Mesothelial cell of epicardium (in vitro differentiated cells): ENCODE results near the gene TFDP3. TPM values are rescaled to one million over a fixed set of nuclear protein-coding genes. Genes with fewer than 3 reads are reported as not detected.

Source experiments
- DNase-seq, 2 experiments: peaks; one replicate each; pipeline ENCODE4 v3.0.0; 2021; ENCODE audit warnings: low spot score in 2 of 2; ENCODE audit not compliant: unreplicated experiment in 2 of 2
- H3K27ac Mint-ChIP-seq: 2 replicates; pipeline ENCODE4 v1.8.0; 2021; ENCODE audit warnings: mixed read lengths
- H3K27me3 Mint-ChIP-seq: 2 replicates; pipeline ENCODE4 v1.8.0; 2021; ENCODE audit warnings: low read depth, mixed read lengths
- H3K36me3 Mint-ChIP-seq: 2 replicates; pipeline ENCODE4 v1.8.0; 2021; ENCODE audit warnings: mixed read lengths
- H3K4me1 Mint-ChIP-seq: 2 replicates; pipeline ENCODE4 v1.8.0; 2021; ENCODE audit warnings: mixed read lengths
- H3K4me3 Mint-ChIP-seq: 2 replicates; pipeline ENCODE4 v1.8.0; 2021; ENCODE audit warnings: mild to moderate bottlenecking, moderate library complexity, mixed read lengths
- H3K9me3 Mint-ChIP-seq: 2 replicates; pipeline ENCODE4 v1.8.0; 2021; ENCODE audit warnings: mixed read lengths
- total RNA-seq: library from RNA; stranded (reverse); gene quantifications from 3 replicates; pipeline ENCODE4 v1.2.1, GENCODE V29; 2021
- TF ChIP-seq, protein P1 (sequence below): fragments of 200-600 bp; sonication (generic); IDR thresholded peaks from one replicate; pipeline ENCODE4 v1.5.0; 2021; ENCODE audit warnings: antibody characterized with exemption; ENCODE audit not compliant: unreplicated experiment

Gene TFDP3
- total RNA-seq, 1 donor from 2014 or later, result not detected

DNA sequence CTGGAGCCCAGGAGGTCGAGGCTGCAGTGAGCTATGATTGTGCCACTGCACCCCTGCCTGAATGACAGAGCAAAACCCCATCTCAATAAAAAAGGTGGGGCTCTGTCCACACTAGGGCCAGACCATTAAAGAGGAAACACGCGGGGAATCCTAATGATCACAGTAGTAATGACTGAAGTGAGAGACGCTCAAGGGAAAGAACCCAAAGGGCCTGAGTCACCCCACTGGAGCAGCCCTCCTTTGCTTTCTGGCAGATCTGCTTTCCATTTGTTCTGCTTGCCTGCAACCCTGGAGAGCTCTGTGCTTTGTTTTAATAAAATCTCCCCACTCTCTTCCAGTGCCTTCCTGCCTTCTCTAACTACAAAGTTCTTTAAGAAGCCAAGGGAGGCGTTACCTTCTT lies 5.0 kb downstream of the TFDP3 start:
- Mint-ChIP-seq H3K9me3 (no peaks in the 10 kb centered on the region), H3K4me1 (peaks cover 13% of the 10 kb centered on the region), H3K36me3 (no peaks in the 10 kb centered on the region), H3K4me3 (no peak overlapping the region), H3K27ac (no peak overlapping the region), H3K27me3 (no peaks in the 10 kb centered on the region)
- TF ChIP-seq, protein P1, sequence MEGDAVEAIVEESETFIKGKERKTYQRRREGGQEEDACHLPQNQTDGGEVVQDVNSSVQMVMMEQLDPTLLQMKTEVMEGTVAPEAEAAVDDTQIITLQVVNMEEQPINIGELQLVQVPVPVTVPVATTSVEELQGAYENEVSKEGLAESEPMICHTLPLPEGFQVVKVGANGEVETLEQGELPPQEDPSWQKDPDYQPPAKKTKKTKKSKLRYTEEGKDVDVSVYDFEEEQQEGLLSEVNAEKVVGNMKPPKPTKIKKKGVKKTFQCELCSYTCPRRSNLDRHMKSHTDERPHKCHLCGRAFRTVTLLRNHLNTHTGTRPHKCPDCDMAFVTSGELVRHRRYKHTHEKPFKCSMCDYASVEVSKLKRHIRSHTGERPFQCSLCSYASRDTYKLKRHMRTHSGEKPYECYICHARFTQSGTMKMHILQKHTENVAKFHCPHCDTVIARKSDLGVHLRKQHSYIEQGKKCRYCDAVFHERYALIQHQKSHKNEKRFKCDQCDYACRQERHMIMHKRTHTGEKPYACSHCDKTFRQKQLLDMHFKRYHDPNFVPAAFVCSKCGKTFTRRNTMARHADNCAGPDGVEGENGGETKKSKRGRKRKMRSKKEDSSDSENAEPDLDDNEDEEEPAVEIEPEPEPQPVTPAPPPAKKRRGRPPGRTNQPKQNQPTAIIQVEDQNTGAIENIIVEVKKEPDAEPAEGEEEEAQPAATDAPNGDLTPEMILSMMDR, result no peak
- DNase-seq, result no peak

DNA sequence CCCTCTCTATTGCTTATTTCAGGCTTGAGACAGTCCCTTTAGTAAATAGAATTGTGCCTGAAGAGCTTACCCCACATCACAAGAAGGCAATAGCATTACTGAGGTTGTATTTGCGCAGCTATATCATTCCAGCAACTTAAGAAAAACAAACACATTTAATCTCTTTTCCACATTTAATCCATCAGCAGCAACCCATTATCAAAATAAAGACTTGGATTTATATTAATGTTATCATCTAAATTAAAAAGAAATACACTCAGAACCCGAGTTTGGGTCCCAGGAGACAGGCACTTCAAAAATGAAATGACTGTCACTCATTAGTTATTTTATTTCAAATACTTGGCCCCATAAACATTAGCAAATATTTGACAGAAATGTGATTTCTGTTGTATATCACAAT lies 10.4 kb downstream of the TFDP3 start:
- TF ChIP-seq, protein P1, result no peak
- peaks cover 11% of the 10 kb centered on the region for H3K4me1 Mint-ChIP-seq
- H3K4me3 Mint-ChIP-seq, result no peak overlapping the region

DNA sequence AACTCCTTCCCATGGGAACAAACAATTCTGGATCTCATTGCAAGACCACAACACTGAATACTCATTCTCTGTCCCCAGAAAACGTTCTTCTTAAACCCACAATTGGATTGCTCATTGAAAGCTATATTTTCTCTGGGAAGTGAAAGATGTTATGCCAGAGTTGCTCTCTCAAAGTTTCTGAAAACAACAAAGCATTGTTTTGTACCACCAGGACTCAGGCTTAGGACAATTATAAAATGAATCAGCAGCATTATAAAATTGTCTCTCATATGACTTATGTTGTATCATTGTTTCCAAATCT lies 26.5 kb downstream of the TFDP3 start:
- no peak overlapping the region for H3K4me3 Mint-ChIP-seq
- no peaks in the 10 kb centered on the region for H3K27me3 Mint-ChIP-seq
- H3K4me1 Mint-ChIP-seq, result peaks cover 16% of the 10 kb centered on the region
- H3K9me3 Mint-ChIP-seq, result no peaks in the 10 kb centered on the region
- no peak for DNase-seq
- TF ChIP-seq, protein P1, result no peak
- H3K36me3 Mint-ChIP-seq, result no peaks in the 10 kb centered on the region
- H3K27ac Mint-ChIP-seq, result peak overlapping the region; percentile 35

More for the DNA sequence above, 10.4 kb downstream of the TFDP3 start:
- Mint-ChIP-seq H3K36me3 (no peaks in the 10 kb centered on the region), H3K9me3 (no peaks in the 10 kb centered on the region), H3K27me3 (no peaks in the 10 kb centered on the region), H3K27ac (no peak overlapping the region)
- no peak for DNase-seq

DNA sequence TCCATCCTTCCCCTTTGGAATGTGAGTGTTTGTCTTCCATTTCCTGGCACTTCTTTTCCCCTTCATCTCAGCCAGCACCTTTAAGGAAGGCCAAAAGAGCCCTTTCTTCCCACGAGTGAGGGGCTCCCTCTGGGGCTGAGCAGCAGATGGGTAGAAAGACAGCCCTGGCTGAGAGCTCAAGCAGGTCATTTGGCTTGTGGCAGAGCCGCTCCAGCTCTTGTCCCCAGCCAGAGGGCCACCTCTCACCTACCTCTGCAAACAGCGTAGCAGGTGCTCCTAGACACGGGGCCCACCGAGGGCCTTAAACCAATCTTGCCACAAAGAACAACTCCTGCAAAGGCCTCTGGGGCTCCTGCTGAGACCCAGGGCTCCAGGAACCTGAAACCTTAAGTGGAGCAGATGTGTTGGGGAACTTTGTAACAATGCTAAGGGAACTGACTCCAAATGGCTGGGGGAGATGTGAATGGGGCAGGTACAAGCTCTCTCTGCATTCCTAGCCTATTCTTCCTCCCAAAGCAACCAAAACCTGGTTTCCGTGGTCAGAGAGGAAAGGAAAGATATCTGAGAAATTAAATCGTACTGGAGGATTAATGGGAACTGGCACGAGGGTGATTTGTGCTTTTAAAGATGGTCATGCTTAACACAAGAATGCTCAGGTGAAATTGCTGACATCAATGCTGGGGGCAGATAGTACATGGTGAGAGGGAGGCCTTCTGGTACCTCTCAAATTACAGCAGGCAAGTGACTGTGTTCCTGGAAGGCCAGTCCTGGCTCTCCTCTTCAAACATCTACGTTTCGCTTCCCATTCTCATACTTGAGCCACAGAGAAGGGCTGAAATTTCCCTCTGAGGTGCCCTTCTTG lies 27.0 kb downstream of the TFDP3 start:
- no peak for DNase-seq
- no peaks in the 10 kb centered on the region for H3K36me3 Mint-ChIP-seq
- H3K4me3 Mint-ChIP-seq, result no peak overlapping the region
- peak overlapping the region; percentile 41 for H3K27ac Mint-ChIP-seq
- H3K9me3 Mint-ChIP-seq, result no peaks in the 10 kb centered on the region
- peaks cover 16% of the 10 kb centered on the region for H3K4me1 Mint-ChIP-seq
- H3K27me3 Mint-ChIP-seq, result no peaks in the 10 kb centered on the region
- TF ChIP-seq, protein P1, result no peak

DNA sequence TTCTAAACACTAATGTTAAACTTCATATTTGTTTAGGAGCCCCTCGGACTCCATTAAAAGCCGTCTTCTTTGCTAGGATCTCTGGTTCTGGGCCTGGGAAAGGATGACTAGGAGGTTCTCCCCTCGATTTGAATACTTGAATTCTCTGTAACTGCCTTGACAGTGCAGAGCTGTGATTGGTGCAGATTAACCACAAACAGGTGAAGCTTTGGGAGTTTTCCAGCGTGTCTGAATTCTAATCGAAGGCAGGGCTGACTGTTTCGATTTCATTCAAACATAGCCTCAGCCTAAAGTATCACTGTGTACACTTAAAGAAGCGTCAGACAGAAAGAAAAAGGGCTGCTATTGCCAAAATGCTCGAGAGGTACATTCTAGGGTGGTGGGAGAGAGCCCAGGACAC lies 29.0 kb downstream of the TFDP3 start:
- H3K4me1 Mint-ChIP-seq, result peaks cover 16% of the 10 kb centered on the region
- no peak overlapping the region for H3K27ac Mint-ChIP-seq
- TF ChIP-seq, protein P1, result no peak
- H3K27me3 Mint-ChIP-seq, result no peaks in the 10 kb centered on the region
- no peak for DNase-seq
- H3K4me3 Mint-ChIP-seq, result no peak overlapping the region
- no peaks in the 10 kb centered on the region for H3K36me3 Mint-ChIP-seq
- peaks cover 3% of the 10 kb centered on the region for H3K9me3 Mint-ChIP-seq
